H1 (cell line): ENCODE data around the gene PLEKHB1. TPM values are rescaled to one million over a fixed set of nuclear protein-coding genes. Genes with fewer than 3 reads are reported as not detected.

Experiments
- CTCF ChIA-PET: fragments of 300-600 bp; sonication (Branson Sonifier 250); formaldehyde crosslinking; loops from one replicate; lab custom pipeline; 2021; ENCODE audit not compliant: partially characterized antibody; lab: Charles Lee
- POLR2A ChIA-PET: fragments of 300-600 bp; sonication (Branson Sonifier 250); formaldehyde crosslinking; loops from one replicate; lab custom pipeline; 2021; ENCODE audit warnings: inconsistent platforms; ENCODE audit not compliant: partially characterized antibody; lab: Charles Lee
- DNase-seq, 2 experiments: peaks; one replicate each; pipeline versions ENCODE4 v3.0.0 to v3.0.0-alpha.2; 2010 to 2022; ENCODE audit warnings: low spot score in 2 of 2, low read depth in 1 of 2, mixed read lengths in 1 of 2
- FAIRE-seq: peaks from 2 replicates; lab custom pipeline; 2011; peaks lifted over from hg19 to GRCh38; lab: Jason Lieb, UNC
- H2AFZ ChIP-seq: 2 replicates; pipeline ENCODE4 v1.8.1; 2012; ENCODE audit warnings: low read length, inconsistent platforms
- H2AK5ac ChIP-seq: 2 replicates; pipeline ENCODE4 v1.6.1; 2013; ENCODE audit warnings: low read depth, low read length
- H2BK120ac ChIP-seq: replicated peaks from 2 replicates; pipeline ENCODE3; 2013; ENCODE audit warnings: low read depth, low read length, inconsistent platforms
- H2BK12ac ChIP-seq: 2 replicates; pipeline ENCODE4 v1.6.1; 2013; ENCODE audit warnings: low read depth, low read length
- H2BK15ac ChIP-seq: 2 replicates; pipeline ENCODE4 v1.6.1; 2013; ENCODE audit warnings: low read length
- H2BK20ac ChIP-seq: 2 replicates; pipeline ENCODE4 v1.6.1; 2013; ENCODE audit warnings: low read length
- H2BK5ac ChIP-seq: 2 replicates; pipeline ENCODE4 v1.6.1; 2013; ENCODE audit warnings: low read depth, low read length
- H3K14ac ChIP-seq: 2 replicates; pipeline ENCODE4 v1.6.1; 2013; ENCODE audit warnings: inconsistent platforms; ENCODE audit not compliant: insufficient read length
- H3K18ac ChIP-seq: 2 replicates; pipeline ENCODE4 v1.6.1; 2013; ENCODE audit warnings: low read length; ENCODE audit errors: extremely low read depth
- H3K23ac ChIP-seq: 2 replicates; pipeline ENCODE4 v1.6.1; 2013; ENCODE audit warnings: inconsistent platforms; ENCODE audit not compliant: insufficient read length
- H3K23me2 ChIP-seq: 2 replicates; pipeline ENCODE4 v1.6.1; 2013; ENCODE audit warnings: low read depth, low read length
- H3K27ac ChIP-seq: 2 replicates; pipeline ENCODE4 v1.6.1; 2011; ENCODE audit warnings: low read depth, low read length, inconsistent platforms
- H3K27me3 ChIP-seq, 4 experiments: replicated peaks in 1 of 4; 1 replicate in 1 of 4; 2 replicates in 3 of 4; pipeline versions ENCODE4 v1.6.1 to v1.8.1; 2011 to 2013; ENCODE audit warnings: low read length in 3 of 4, mild to moderate bottlenecking in 3 of 4, inconsistent platforms in 2 of 4, mixed read lengths in 2 of 4, moderate library complexity in 1 of 4; ENCODE audit not compliant: control insufficient read depth in 3 of 4, insufficient read depth in 3 of 4; ENCODE audit errors: extremely low read depth in 1 of 4
- H3K36me3 ChIP-seq, 4 experiments: 2 replicates each; pipeline versions ENCODE4 v1.6.1 to v1.8.1; 2011 to 2013; ENCODE audit warnings: mild to moderate bottlenecking in 4 of 4, low read length in 3 of 4, moderate library complexity in 2 of 4, control low read depth in 1 of 4, inconsistent platforms in 1 of 4; ENCODE audit not compliant: insufficient read depth in 4 of 4, control insufficient read depth in 2 of 4
- H3K4ac ChIP-seq: replicated peaks from 2 replicates; pipeline ENCODE3; 2013; ENCODE audit warnings: low read length, low read depth, mixed read lengths, inconsistent platforms; ENCODE audit not compliant: insufficient read length
- H3K4me1 ChIP-seq, 4 experiments: replicated peaks in 1 of 4; 1 replicate in 1 of 4; 2 replicates in 3 of 4; pipeline versions ENCODE4 v1.6.1 to v1.8.1; 2011 to 2013; ENCODE audit warnings: low read length in 3 of 4, inconsistent platforms in 2 of 4, mixed read lengths in 1 of 4; ENCODE audit not compliant: insufficient read depth in 4 of 4, control insufficient read depth in 3 of 4
- H3K4me2 ChIP-seq, 2 experiments: 2 replicates each; pipeline versions ENCODE4 v1.6.1 to v1.8.1; 2011 to 2013; ENCODE audit warnings: low read depth in 2 of 2, low read length in 2 of 2, control low read depth in 1 of 2, inconsistent platforms in 1 of 2, mild to moderate bottlenecking in 1 of 2; ENCODE audit not compliant: insufficient read depth in 1 of 2
- H3K4me3 ChIP-seq, 4 experiments: fragments of 200-600, 300-600 bp in 1 of 4; sonication (generic), shearing (Covaris generic), sonication (Bioruptor Twin) in 1 of 4; 2 replicates each; pipeline versions ENCODE4 v1.5.1 to v1.8.1; 2011 to 2016; ENCODE audit warnings: low read length in 4 of 4, low read depth in 3 of 4, control low read depth in 2 of 4, inconsistent platforms in 2 of 4, mild to moderate bottlenecking in 2 of 4, mixed read lengths in 1 of 4, moderate library complexity in 1 of 4; ENCODE audit not compliant: insufficient read depth in 2 of 4; ENCODE audit errors: extremely low read depth in 1 of 4
- H3K56ac ChIP-seq: replicated peaks from 2 replicates; pipeline ENCODE3; 2013; ENCODE audit warnings: low read depth, mild to moderate bottlenecking, mixed read lengths, low read length, inconsistent platforms; ENCODE audit not compliant: insufficient read length
- H3K79me1 ChIP-seq: 2 replicates; pipeline ENCODE4 v1.6.1; 2013; ENCODE audit warnings: low read depth, low read length, control low read depth
- H3K79me2 ChIP-seq, 2 experiments: 2 replicates each; pipeline versions ENCODE4 v1.6.1 to v1.8.1; 2012 to 2013; ENCODE audit warnings: low read length in 2 of 2, mild to moderate bottlenecking in 2 of 2, inconsistent platforms in 1 of 2; ENCODE audit not compliant: insufficient read depth in 2 of 2, control insufficient read depth in 1 of 2
- H3K9ac ChIP-seq, 4 experiments: replicated peaks in 1 of 4; 1 replicate in 1 of 4; 2 replicates in 3 of 4; pipeline versions ENCODE4 v1.6.1 to v1.8.1; 2011 to 2013; ENCODE audit warnings: low read depth in 3 of 4, low read length in 3 of 4, control low read depth in 2 of 4, mild to moderate bottlenecking in 2 of 4, moderate library complexity in 2 of 4, inconsistent platforms in 1 of 4; ENCODE audit errors: extremely low read depth in 1 of 4
- H3K9me3 ChIP-seq, 2 experiments: 2 replicates each; pipeline versions ENCODE4 v1.6.1 to v1.8.1; 2012 to 2013; ENCODE audit warnings: mild to moderate bottlenecking in 2 of 2, moderate library complexity in 2 of 2, control low read depth in 1 of 2, inconsistent platforms in 1 of 2, low read depth in 1 of 2, low read length in 1 of 2, mixed read lengths in 1 of 2; ENCODE audit not compliant: insufficient read depth in 2 of 2
- H4K20me1 ChIP-seq, 2 experiments: replicated peaks in 1 of 2; 2 replicates each; pipeline versions ENCODE3 to v1.8.1; 2011 to 2013; ENCODE audit warnings: inconsistent platforms in 2 of 2, low read length in 2 of 2, mild to moderate bottlenecking in 1 of 2; ENCODE audit not compliant: insufficient read depth in 2 of 2, control insufficient read depth in 1 of 2
- H4K5ac ChIP-seq: 2 replicates; pipeline ENCODE4 v1.6.1; 2013; ENCODE audit warnings: low read length, low read depth, mixed read lengths, inconsistent platforms; ENCODE audit not compliant: insufficient read length
- H4K8ac ChIP-seq: 2 replicates; pipeline ENCODE4 v1.8.0; 2013; ENCODE audit warnings: mild to moderate bottlenecking, moderate library complexity, low read length, inconsistent platforms; ENCODE audit not compliant: insufficient read depth; ENCODE audit errors: extremely low read depth
- H4K91ac ChIP-seq: replicated peaks from 2 replicates; pipeline ENCODE3; 2013; ENCODE audit warnings: low read length, mixed read lengths, inconsistent platforms; ENCODE audit not compliant: insufficient read length
- ASH2L ChIP-seq: fragments of 200-600, 300-600 bp; sonication (generic); IDR thresholded peaks from one replicate; pipeline ENCODE4 v1.7.1; 2017; ENCODE audit warnings: low read length
- BACH1 ChIP-seq: IDR thresholded peaks from 2 replicates; pipeline ENCODE4 v1.6.1; 2012; ENCODE audit warnings: low read length, improper control_type of control experiment
- EZH2 ChIP-seq: fragments of 200-600 bp; sonication (generic); IDR thresholded peaks from 2 replicates; pipeline ENCODE4 v1.7.1; 2012; ENCODE audit warnings: low read depth, mild to moderate bottlenecking, moderate library complexity, low read length, inconsistent platforms; ENCODE audit not compliant: severe bottlenecking
- GABPA ChIP-seq: IDR thresholded peaks from 2 replicates; pipeline ENCODE4 v1.6.1; 2011; ENCODE audit warnings: mild to moderate bottlenecking, low read length, moderate library complexity, borderline replicate concordance; ENCODE audit not compliant: insufficient read depth
- JUND ChIP-seq: IDR thresholded peaks from 2 replicates; pipeline ENCODE4 v1.6.1; 2011; ENCODE audit warnings: mild to moderate bottlenecking, improper control_type of control experiment, low read length
- KDM4A ChIP-seq: IDR thresholded peaks from one replicate; pipeline ENCODE4 v1.7.1; 2012; ENCODE audit warnings: low read depth, mild to moderate bottlenecking, moderate library complexity, low read length, inconsistent platforms; ENCODE audit not compliant: severe bottlenecking
- MAFK ChIP-seq: IDR thresholded peaks from 2 replicates; pipeline ENCODE4 v1.6.1; 2012; ENCODE audit warnings: low read depth, mild to moderate bottlenecking, improper control_type of control experiment, low read length
- NANOG ChIP-seq: IDR thresholded peaks from 2 replicates; pipeline ENCODE4 v1.6.1; 2011; ENCODE audit warnings: low read length, low read depth, mild to moderate bottlenecking, inconsistent platforms; ENCODE audit not compliant: insufficient read depth, poor library complexity, severe bottlenecking
- POLR2A ChIP-seq, 2 experiments: IDR thresholded peaks; 1 replicate in 1 of 2; 2 replicates in 1 of 2; pipeline ENCODE4 v1.6.1; 2011; ENCODE audit warnings: low read depth in 2 of 2, low read length in 2 of 2, mild to moderate bottlenecking in 2 of 2; ENCODE audit errors: control extremely low read depth in 1 of 2
- RFX5 ChIP-seq: IDR thresholded peaks from 2 replicates; pipeline ENCODE4 v1.6.1; 2011; ENCODE audit warnings: low read depth, low read length, improper control_type of control experiment, borderline replicate concordance
- RXRA ChIP-seq: IDR thresholded peaks from 2 replicates; pipeline ENCODE4 v1.6.1; 2011; ENCODE audit warnings: low read depth, mild to moderate bottlenecking, low read length, moderate library complexity; ENCODE audit not compliant: insufficient read depth
- SIX5 ChIP-seq: IDR thresholded peaks from 2 replicates; pipeline ENCODE4 v1.6.1; 2011; ENCODE audit warnings: mild to moderate bottlenecking, low read depth, low read length
- SP2 ChIP-seq: IDR thresholded peaks from 2 replicates; pipeline ENCODE4 v1.6.1; 2012; ENCODE audit warnings: mild to moderate bottlenecking, low read length, inconsistent platforms
- TAF1 ChIP-seq: IDR thresholded peaks from 2 replicates; pipeline ENCODE4 v1.6.1; 2011; ENCODE audit warnings: mild to moderate bottlenecking, low read depth, low read length
- WGBS, 2 experiments: shearing (Covaris generic) in 1 of 2; methylation state at CpG; one replicate each; pipeline versions ENCODE4 v1.1.6 to v1.1.7; 2013 to 2015; ENCODE audit warnings: low lambda C conversion rate in 2 of 2, mixed read lengths in 2 of 2, inconsistent platforms in 1 of 2, low coverage in 1 of 2, missing lambda C conversion rate in 1 of 2; ENCODE audit not compliant: insufficient replicate concordance in 2 of 2, insufficient coverage in 1 of 2, insufficient read length in 1 of 2; ENCODE audit errors: extremely low coverage in 1 of 2, missing lambda C conversion rate in 1 of 2; 5-methylcytosine and 5-hydroxymethylcytosine counted together
- polyA plus RNA-seq, 7 experiments: library from polyadenylated mRNA; depleted of rRNA in 3 of 7; stranded (reverse) in 5 of 7; unstranded in 2 of 7; fragments of >200 nt in 5 of 7; fragments of 200-250 nt in 2 of 7; gene quantifications; 1 replicate in 5 of 7; 2 replicates in 1 of 7; 4 replicates in 1 of 7; pipeline versions ENCODE4 v1.2.1 to v1.2.3, GENCODE V29; 2011 to 2013; ENCODE audit warnings: missing spikeins in 2 of 7, mixed read lengths in 2 of 7
- total RNA-seq: library from RNA; stranded (reverse); fragmentation: NEBNext Ultra II Directional; extraction: Animal tissue kit (Norgen Biotek cat#: 25700); gene quantifications from 2 replicates; pipeline ENCODE4 v1.2.1, GENCODE V29; 2021

Gene PLEKHB1
- total and polyA plus RNA-seq, 2 of the 8 experiments (the other 6 are each of a cell fraction or from before 2014, with no cell fraction given), result 14.8 to 24.5 TPM

- 90% methylated on average over 8 of the region's 8 CpGs; no CpG with 5 or more reads in 1 of the 2 experiments for WGBS, 2 experiments
- Histone ChIP-seq H3K56ac (no peak overlapping the region), H3K79me1 (no peaks in the 10 kb centered on the region), H2AK5ac (no peak overlapping the region), H2BK120ac (no peak overlapping the region), H2BK20ac (no peak overlapping the region), H4K8ac (no peak overlapping the region), H2BK12ac (no peak overlapping the region), H4K91ac (no peak overlapping the region), H3K27ac (no peak overlapping the region), H3K9ac (no peak overlapping the region), H3K23me2 (peaks cover 1% of the 10 kb centered on the region; the same call in 1 of the 2 replicates), H2BK5ac (no peak overlapping the region), H3K79me2 (no peaks in the 10 kb centered on the region), H2BK15ac (no peak overlapping the region), H3K18ac (no peak overlapping the region), H3K9me3 (no peaks in the 10 kb centered on the region), H2AFZ (no peak overlapping the region), H3K23ac (no peak overlapping the region), H3K27me3 (peaks cover 0 to 7% (median 6%) of the 10 kb centered on the region in 4 experiments; a peak in 4 of 7 replicates), H4K20me1 (no peaks in the 10 kb centered on the region), H3K4ac (no peak overlapping the region), H3K4me2 (no peak overlapping the region), H3K36me3 (no peaks in the 10 kb centered on the region; a peak in 2 of 8 replicates), H3K4me3 (no peak overlapping the region), H3K14ac (no peak overlapping the region), H3K4me1 (peaks cover under 1 to 10% (median 6%) of the 10 kb centered on the region in 4 experiments), H4K5ac (no peak overlapping the region)
- DNase-seq (no peak), FAIRE-seq (no peak)
- POLR2A ChIA-PET, result interaction anchor here (1.1 to 2.0 kb wide), 2 partner anchors 9 to 10 kb away, joined by 3 to 5 read pairs; partner anchors contain the start of gene PLEKHB1
- CTCF ChIA-PET, result interaction anchor here (30.1 kb wide), 1 partner anchor 20 kb away, joined by 653 read pairs; the partner anchor contains the start of gene PLEKHB1
- no peak for TF ChIP-seq ASH2L
- TF ChIP-seq GABPA, result no peak
- TF ChIP-seq KDM4A, result no peak
- TF ChIP-seq JUND, result no peak
- no peak for TF ChIP-seq TAF1
- TF ChIP-seq EZH2, result no peak
- no peak for TF ChIP-seq BACH1
- no peak for TF ChIP-seq NANOG
- TF ChIP-seq RXRA, result no peak
- no peak for TF ChIP-seq MAFK
- TF ChIP-seq POLR2A (IDR thresholded peaks at IDR 0.05; ENCODE audit: control extremely low read depth in 1 of 2, low read depth in 2 of 2, low read length in 2 of 2), result no peak
- TF ChIP-seq RFX5, result no peak
- TF ChIP-seq SP2, result no peak
- TF ChIP-seq SIX5, result no peak
Observed at GRCh38 chr11:73655686-73656085, 9.3 kb downstream of the PLEKHB1 start.
